Activated B cell treated with CpG ODN at 0.5 μM for 24 hours (primary cell): ENCODE measurements around the gene SEPTIN2. TPM values are rescaled to one million over a fixed set of nuclear protein-coding genes. Genes with fewer than 3 reads are reported as not detected.
"Not testable (repeated sequence)": the region's sequence is repeated elsewhere in the genome, so short reads cannot be mapped to it uniquely, and the experiment has no call there.

ENCODE experiments used
- ATAC-seq: fragments of 200-7000 bp; cut with Tn5 transposase; one replicate; pipeline ENCODE4 v1.10.0; 2021; ENCODE audit warnings: low read depth, mild to moderate bottlenecking, moderate library complexity
- CTCF ChIA-PET: fragments of 350-600 bp; sonication (Branson Sonifier 250); formaldehyde crosslinking; loops from one replicate; lab custom pipeline; 2021; ENCODE audit warnings: antibody characterized with exemption; lab: Charles Lee
- POLR2A ChIA-PET: fragments of 350-600 bp; sonication (Branson Sonifier 250); formaldehyde crosslinking; loops from one replicate; lab custom pipeline; 2021; ENCODE audit warnings: antibody characterized with exemption; lab: Charles Lee
- DNase-seq: peaks from one replicate; pipeline ENCODE4 v3.0.0; 2022
- H3K27ac Mint-ChIP-seq: one replicate; pipeline ENCODE4 v1.8.0; 2020; ENCODE audit warnings: mixed read lengths
- H3K27me3 Mint-ChIP-seq: one replicate; pipeline ENCODE4 v1.8.0; 2021; ENCODE audit warnings: mixed read lengths
- H3K36me3 Mint-ChIP-seq: one replicate; pipeline ENCODE4 v1.8.0; 2021; ENCODE audit warnings: low read depth, mixed read lengths
- H3K4me1 Mint-ChIP-seq: one replicate; pipeline ENCODE4 v1.8.0; 2021; ENCODE audit warnings: mixed read lengths
- H3K4me3 Mint-ChIP-seq: one replicate; pipeline ENCODE4 v1.8.0; 2020; ENCODE audit warnings: mild to moderate bottlenecking, mixed read lengths
- H3K9me3 Mint-ChIP-seq: one replicate; pipeline ENCODE4 v1.8.0; 2020; ENCODE audit warnings: mixed read lengths
- CTCF ChIP-seq: fragments of 200-600 bp; IDR thresholded peaks from one replicate; pipeline ENCODE4 v1.8.0; 2022; ENCODE audit warnings: antibody characterized with exemption, mild to moderate bottlenecking
- intact Hi-C: fragments of 100-400 bp; cut with micrococcal nuclease; formaldehyde crosslinking; loops from one replicate; pipeline ENCODE4 v1.15.1; 2024
- total RNA-seq: library from RNA; stranded (reverse); gene quantifications from 2 replicates; pipeline ENCODE4 v1.2.3, GENCODE V29; 2022

The SEPTIN2 gene
- total RNA-seq, 1 donor from 2014 or later: 251 TPM

GRCh38 chr2:241379481-241380480, 64.1 kb downstream of the SEPTIN2 start:
- H3K36me3 Mint-ChIP-seq: peaks cover 53% of the 10 kb centered on the region
- H3K4me3 Mint-ChIP-seq: no peak overlapping the region
- no peaks in the 10 kb centered on the region for H3K27me3 Mint-ChIP-seq
- H3K27ac Mint-ChIP-seq: no peak overlapping the region
- intact Hi-C loops: no loop called here
- TF ChIP-seq CTCF: no peak
- H3K9me3 Mint-ChIP-seq: no peaks in the 10 kb centered on the region
- CTCF ChIA-PET: no interaction called here
- POLR2A ChIA-PET: no interaction called here
- peaks cover 23% of the 10 kb centered on the region for H3K4me1 Mint-ChIP-seq
- no peak for DNase-seq
- ATAC-seq: no peak

- Mint-ChIP-seq H3K27me3 (no peaks in the 10 kb centered on the region), H3K27ac (no peak overlapping the region), H3K4me1 (peaks cover 12% of the 10 kb centered on the region), H3K36me3 (peaks cover 45% of the 10 kb centered on the region), H3K9me3 (no peaks in the 10 kb centered on the region), H3K4me3 (no peak overlapping the region)
- ChIA-PET POLR2A (interaction anchor here (0.7 to 1.3 kb wide), 2 partner anchors 9 to 24 kb away, joined by 4 read pairs; no protein-coding TSS in a partner anchor), CTCF (no interaction called here)
- ATAC-seq (no peak), DNase-seq (no peak)
- intact Hi-C loops: no loop called here
- TF ChIP-seq CTCF: no peak
Measured at GRCh38 chr2:241381872-241382271, 66.1 kb downstream of the SEPTIN2 start.

GRCh38 chr2:241385450-241385849, 69.7 kb downstream of the SEPTIN2 start:
- H3K4me3 Mint-ChIP-seq, ATAC-seq, intact Hi-C loops, H3K9me3 Mint-ChIP-seq, H3K27me3 Mint-ChIP-seq, DNase-seq, H3K27ac Mint-ChIP-seq, CTCF ChIA-PET: not testable (repeated sequence)
- H3K4me1 Mint-ChIP-seq: peaks cover 18% of the 10 kb centered on the region
- POLR2A ChIA-PET: interaction anchor here (1.4 kb wide), 1 partner anchor 10 kb away, joined by 4 read pairs; no protein-coding TSS in a partner anchor
- H3K36me3 Mint-ChIP-seq: peaks cover 40% of the 10 kb centered on the region

GRCh38 chr2:241386519-241386918, 70.8 kb downstream of the SEPTIN2 start:
- Mint-ChIP-seq H3K4me1 (peaks cover 28% of the 10 kb centered on the region), H3K27me3 (no peaks in the 10 kb centered on the region)
- CTCF ChIA-PET: interaction anchor here (1.1 kb wide), 1 partner anchor 55 kb away, joined by 3 read pairs; no protein-coding TSS in a partner anchor

GRCh38 chr2:241389697-241390096, 74.0 kb downstream of the SEPTIN2 start:
- ChIA-PET POLR2A (interaction anchor here (0.5 kb wide), 1 partner anchor 217 kb away, joined by 5 read pairs; no protein-coding TSS in a partner anchor), CTCF (no interaction called here)
- H3K27ac Mint-ChIP-seq: no peak overlapping the region

More at GRCh38 chr2:241386519-241386918, 70.8 kb downstream of the SEPTIN2 start:
- no peak for TF ChIP-seq CTCF
- DNase-seq (no peak), ATAC-seq (no peak)
- Mint-ChIP-seq H3K36me3 (peaks cover 35% of the 10 kb centered on the region), H3K4me3 (no peak overlapping the region), H3K9me3 (no peaks in the 10 kb centered on the region), H3K27ac (no peak overlapping the region)
- intact Hi-C loops: no loop called here
- POLR2A ChIA-PET: interaction anchor here (0.6 to 1.4 kb wide), 2 partner anchors 11 to 311 kb away, joined by 4 read pairs; no protein-coding TSS in a partner anchor

More at GRCh38 chr2:241389697-241390096, 74.0 kb downstream of the SEPTIN2 start:
- intact Hi-C loops: loop anchor here (5.0 kb wide), 1 partner anchor 117 kb away; no protein-coding TSS in a partner anchor
- peaks cover 19% of the 10 kb centered on the region for H3K36me3 Mint-ChIP-seq
- no peaks in the 10 kb centered on the region for H3K27me3 Mint-ChIP-seq
- TF ChIP-seq CTCF: no peak
- H3K4me3 Mint-ChIP-seq: no peak overlapping the region
- no peak for DNase-seq
- ATAC-seq: peak; percentile 32
- H3K4me1 Mint-ChIP-seq: peaks cover 51% of the 10 kb centered on the region
- no peaks in the 10 kb centered on the region for H3K9me3 Mint-ChIP-seq
